RPMI7951 (cell line): ENCODE results near the gene KHK. TPM values are rescaled to one million over a fixed set of nuclear protein-coding genes. Genes with fewer than 3 reads are reported as not detected.

Source experiments
- DNase-seq: peaks from one replicate; pipeline ENCODE4 v3.0.0-alpha.2; 2012; ENCODE audit warnings: low read depth
- total RNA-seq: library from RNA; depleted of rRNA; stranded (reverse); fragments of >200 nt; shearing (Covaris generic); gene quantifications from 2 replicates; pipeline ENCODE4 v1.2.3, GENCODE V29; 2014; rRNA removed

KHK gene
- 4.1 and 5.8 TPM in 2 replicates for total RNA-seq

- DNase-seq: peak; percentile 25
Observed at GRCh38 chr2:27086724-27087593, at the start of gene KHK. KHK (plus strand) TSS chr2:27086772; CDS start chr2:27087260, 488 bp downstream.

- DNase-seq: no peak
Observed at GRCh38 chr2:27038012-27038411, 48.6 kb upstream of the KHK start.

- no peak for DNase-seq
Observed at GRCh38 chr2:27038631-27039339, 47.8 kb upstream of the KHK start.

- no peak for DNase-seq
Observed at GRCh38 chr2:27039426-27039825, 47.1 kb upstream of the KHK start.

GRCh38 chr2:27039871-27040270 lies 46.7 kb upstream of the KHK start:
- DNase-seq: no peak

- DNase-seq: no peak
Observed at GRCh38 chr2:27040282-27040681, 46.3 kb upstream of the KHK start.

GRCh38 chr2:27041752-27042151 lies 44.8 kb upstream of the KHK start:
- no peak for DNase-seq

- DNase-seq: no peak
Observed at GRCh38 chr2:27042159-27042661, 44.4 kb upstream of the KHK start.

GRCh38 chr2:27042985-27043634 lies 43.5 kb upstream of the KHK start:
- DNase-seq: no peak

GRCh38 chr2:27049422-27050280 lies 36.9 kb upstream of the KHK start:
- DNase-seq: no peak

- DNase-seq: peak; percentile 94
Observed at GRCh38 chr2:27050281-27050995, 36.1 kb upstream of the KHK start.

- DNase-seq: peak; percentile 90
Observed at GRCh38 chr2:27050996-27051901, 35.3 kb upstream of the KHK start, which contains the start of gene AGBL5. AGBL5 (plus strand) TSS chr2:27051668; CDS start chr2:27052959, 1,291 bp downstream.

GRCh38 chr2:27051902-27052645 lies 34.5 kb upstream of the KHK start:
- DNase-seq: no peak

- no peak for DNase-seq
Observed at GRCh38 chr2:27053321-27053720, 33.3 kb upstream of the KHK start.

GRCh38 chr2:27053776-27054175 lies 32.8 kb upstream of the KHK start:
- no peak for DNase-seq

GRCh38 chr2:27054721-27055120 lies 31.9 kb upstream of the KHK start:
- DNase-seq: no peak

- DNase-seq: no peak
Observed at GRCh38 chr2:27057184-27057583, 29.4 kb upstream of the KHK start.

- no peak for DNase-seq
Observed at GRCh38 chr2:27058210-27058609, 28.4 kb upstream of the KHK start.
